MM.1S (cell line): Measurements from ENCODE around the gene GATA5.

Source experiments
- DNase-seq: peaks from one replicate; pipeline ENCODE4 v3.0.0-alpha.2; 2015
- H2AFZ ChIP-seq: fragments of 300-600 bp; sonication (generic); 2 replicates; pipeline ENCODE4 v1.6.0; 2016; ENCODE audit warnings: antibody characterized with exemption, low read length
- H3F3A ChIP-seq: fragments of 300-600 bp; sonication (generic); 2 replicates; pipeline ENCODE4 v1.6.1; 2016; ENCODE audit warnings: mild to moderate bottlenecking, antibody characterized with exemption, low read length, moderate library complexity, mixed read lengths; ENCODE audit not compliant: insufficient read depth
- H3K27ac ChIP-seq: fragments of 300-600 bp; sonication (generic); 2 replicates; pipeline ENCODE4 v1.5.1; 2016; ENCODE audit warnings: mild to moderate bottlenecking, low read length
- H3K27me3 ChIP-seq: fragments of 300-600 bp; sonication (generic); replicated peaks from 2 replicates; pipeline ENCODE4 v1.6.0; 2016; ENCODE audit warnings: low read length; ENCODE audit not compliant: insufficient read depth
- H3K36me3 ChIP-seq: fragments of 300-600 bp; sonication (generic); replicated peaks from 2 replicates; pipeline ENCODE4 v1.6.1; 2016; ENCODE audit warnings: mild to moderate bottlenecking, low read length, mixed read lengths; ENCODE audit not compliant: insufficient read depth
- H3K4me1 ChIP-seq: fragments of 300-600 bp; sonication (generic); 2 replicates; pipeline ENCODE4 v1.6.1; 2016; ENCODE audit warnings: low read length, mixed read lengths
- H3K4me2 ChIP-seq: fragments of 300-600 bp; sonication (generic); 2 replicates; pipeline ENCODE4 v1.6.0; 2016; ENCODE audit warnings: low read depth, low read length
- H3K4me3 ChIP-seq: fragments of 300-600 bp; sonication (generic); 2 replicates; pipeline ENCODE4 v1.5.1; 2016; ENCODE audit warnings: low read length, mixed read lengths
- H3K79me2 ChIP-seq: fragments of 300-600 bp; sonication (generic); 2 replicates; pipeline ENCODE4 v1.6.1; 2016; ENCODE audit warnings: mixed run types, low read length, mixed read lengths
- H3K9ac ChIP-seq: fragments of 300-600 bp; sonication (generic); 2 replicates; pipeline ENCODE4 v1.6.1; 2016; ENCODE audit warnings: low read length, mixed read lengths
- H3K9me2 ChIP-seq: fragments of 300-600 bp; sonication (generic); replicated peaks from 2 replicates; pipeline ENCODE4 v1.6.1; 2016; ENCODE audit warnings: mild to moderate bottlenecking, low read length, mixed read lengths; ENCODE audit not compliant: insufficient read depth
- H3K9me3 ChIP-seq: fragments of 300-600 bp; sonication (generic); replicated peaks from 2 replicates; pipeline ENCODE4 v1.6.1; 2016; ENCODE audit warnings: mild to moderate bottlenecking, low read length, mixed read lengths; ENCODE audit not compliant: insufficient read depth
- H4K20me1 ChIP-seq: fragments of 300-600 bp; sonication (generic); 2 replicates; pipeline ENCODE4 v1.6.1; 2016; ENCODE audit warnings: mild to moderate bottlenecking, low read length, moderate library complexity, mixed read lengths; ENCODE audit not compliant: insufficient read depth
- CTCF ChIP-seq: fragments of 300-600 bp; sonication (generic); IDR thresholded peaks from 2 replicates; pipeline ENCODE4 v1.5.1; 2016; ENCODE audit warnings: antibody characterized with exemption, low read length, mixed read lengths
- EZH2 ChIP-seq: fragments of 300-600 bp; sonication (generic); optimal IDR thresholded peaks from 2 replicates; pipeline ENCODE3; 2017; ENCODE audit warnings: low read depth, mild to moderate bottlenecking, antibody characterized with exemption, low read length, mixed read lengths
- EZH2phosphoT487 ChIP-seq: fragments of 300-600 bp; sonication (generic); IDR thresholded peaks from 2 replicates; pipeline ENCODE4 v1.6.1; 2018; ENCODE audit warnings: antibody characterized with exemption, low read length

Gene GATA5

GRCh38 chr20:62453186-62453808 lies 22.5 kb downstream of the GATA5 start:
- Histone ChIP-seq H2AFZ (no peak overlapping the region), H3K9ac (no peak overlapping the region), H3K9me2 (no peaks in the 10 kb centered on the region), H3F3A (no peaks in the 10 kb centered on the region), H3K4me3 (no peak overlapping the region), H4K20me1 (no peaks in the 10 kb centered on the region), H3K4me2 (no peak overlapping the region), H3K79me2 (no peaks in the 10 kb centered on the region), H3K4me1 (no peaks in the 10 kb centered on the region), H3K27ac (no peak overlapping the region), H3K27me3 (peaks cover 97% of the 10 kb centered on the region), H3K36me3 (no peaks in the 10 kb centered on the region), H3K9me3 (no peaks in the 10 kb centered on the region)
- DNase-seq: no peak
- TF ChIP-seq EZH2: no peak
- TF ChIP-seq EZH2phosphoT487: no peak
- TF ChIP-seq CTCF: no peak

DNA sequence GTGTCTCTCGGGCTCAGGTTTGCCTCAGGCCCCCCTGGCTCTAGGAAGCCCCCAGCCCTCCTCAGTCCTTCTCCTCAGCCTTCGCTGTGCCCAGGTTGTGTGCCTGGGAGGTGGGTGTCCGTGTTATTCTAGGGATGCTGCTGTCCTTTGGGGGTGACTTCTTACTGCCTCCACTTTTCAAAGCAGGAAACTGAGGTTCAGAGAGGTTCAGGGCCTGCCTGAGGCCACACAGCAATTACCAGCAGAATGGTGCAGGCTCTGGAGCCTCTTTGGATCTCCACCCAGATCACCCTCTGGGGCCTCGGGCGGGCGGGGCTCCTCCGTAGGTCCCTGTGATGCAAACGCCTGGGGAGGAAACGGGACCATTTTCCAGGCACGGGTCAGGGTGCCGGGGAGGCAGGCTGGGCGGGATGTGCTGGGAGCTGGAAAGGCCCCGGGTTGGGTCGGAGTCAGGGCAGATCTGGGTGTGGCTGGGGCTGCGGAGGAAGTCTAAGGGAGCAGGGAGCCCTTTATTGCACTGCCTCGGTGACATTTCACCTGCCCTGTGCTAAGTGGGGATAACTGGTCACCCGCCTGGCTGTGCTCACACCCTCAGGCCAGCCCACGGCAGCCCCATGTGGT lies 23.2 kb downstream of the GATA5 start:
- no peak for DNase-seq
- H3K4me2 ChIP-seq: no peak overlapping the region
- no peaks in the 10 kb centered on the region for H4K20me1 ChIP-seq
- H3K9me2 ChIP-seq: no peaks in the 10 kb centered on the region
- no peaks in the 10 kb centered on the region for H3K36me3 ChIP-seq
- H3K27me3 ChIP-seq: peaks cover 97% of the 10 kb centered on the region
- H3K4me1 ChIP-seq: no peaks in the 10 kb centered on the region
- no peak overlapping the region for H2AFZ ChIP-seq
- no peak overlapping the region for H3K27ac ChIP-seq
- H3K79me2 ChIP-seq: no peaks in the 10 kb centered on the region
- no peaks in the 10 kb centered on the region for H3F3A ChIP-seq
- no peak overlapping the region for H3K4me3 ChIP-seq
- TF ChIP-seq EZH2phosphoT487 (no peak), EZH2 (no peak), CTCF (no peak)
- H3K9ac ChIP-seq: no peak overlapping the region
- H3K9me3 ChIP-seq: no peaks in the 10 kb centered on the region

- no peaks in the 10 kb centered on the region for H3K36me3 ChIP-seq
- H2AFZ ChIP-seq: no peak overlapping the region
- H4K20me1 ChIP-seq: no peaks in the 10 kb centered on the region
- TF ChIP-seq EZH2: no peak
- no peak for TF ChIP-seq CTCF
- TF ChIP-seq EZH2phosphoT487: no peak
- no peak overlapping the region for H3K27ac ChIP-seq
- no peak overlapping the region for H3K9ac ChIP-seq
- no peaks in the 10 kb centered on the region for H3K9me3 ChIP-seq
- H3K27me3 ChIP-seq: peaks cover 97% of the 10 kb centered on the region
- H3K4me3 ChIP-seq: no peak overlapping the region
- H3K4me2 ChIP-seq: no peak overlapping the region
- H3K79me2 ChIP-seq: no peaks in the 10 kb centered on the region
- no peak for DNase-seq
- H3F3A ChIP-seq: no peaks in the 10 kb centered on the region
- no peaks in the 10 kb centered on the region for H3K4me1 ChIP-seq
- no peaks in the 10 kb centered on the region for H3K9me2 ChIP-seq
Measured at GRCh38 chr20:62451970-62452369, 23.8 kb downstream of the GATA5 start.
